HG02759 (cell line): ENCODE data around the gene ICOSLG.
"Not testable (repeated sequence)": the region's sequence is repeated elsewhere in the genome, so short reads cannot be mapped to it uniquely, and the experiment has no call there.

Experiments used
- ATAC-seq: cut with Tn5 transposase; IDR thresholded peaks from one replicate; pipeline ENCODE4 v1.9.1; 2021; ENCODE audit warnings: mild to moderate bottlenecking, moderate library complexity; ENCODE audit not compliant: unreplicated experiment

Gene ICOSLG

GRCh38 chr21:44227614-44228013 lies 13.1 kb downstream of the ICOSLG start:
- not testable (repeated sequence) for ATAC-seq

GRCh38 chr21:44225605-44226004 lies 15.1 kb downstream of the ICOSLG start:
- not testable (repeated sequence) for ATAC-seq

GRCh38 chr21:44223334-44223733 lies 17.4 kb downstream of the ICOSLG start:
- not testable (repeated sequence) for ATAC-seq

GRCh38 chr21:44220674-44221073 lies 20.1 kb downstream of the ICOSLG start:
- ATAC-seq = not testable (repeated sequence)

GRCh38 chr21:44218461-44218860 lies 22.3 kb downstream of the ICOSLG start:
- not testable (repeated sequence) for ATAC-seq

- ATAC-seq = not testable (repeated sequence)
Observed at GRCh38 chr21:44211978-44212377, 28.8 kb downstream of the ICOSLG start.

GRCh38 chr21:44211574-44211973 lies 29.2 kb downstream of the ICOSLG start:
- not testable (repeated sequence) for ATAC-seq

GRCh38 chr21:44207860-44208646 lies 32.7 kb downstream of the ICOSLG start:
- not testable (repeated sequence) for ATAC-seq

DNA sequence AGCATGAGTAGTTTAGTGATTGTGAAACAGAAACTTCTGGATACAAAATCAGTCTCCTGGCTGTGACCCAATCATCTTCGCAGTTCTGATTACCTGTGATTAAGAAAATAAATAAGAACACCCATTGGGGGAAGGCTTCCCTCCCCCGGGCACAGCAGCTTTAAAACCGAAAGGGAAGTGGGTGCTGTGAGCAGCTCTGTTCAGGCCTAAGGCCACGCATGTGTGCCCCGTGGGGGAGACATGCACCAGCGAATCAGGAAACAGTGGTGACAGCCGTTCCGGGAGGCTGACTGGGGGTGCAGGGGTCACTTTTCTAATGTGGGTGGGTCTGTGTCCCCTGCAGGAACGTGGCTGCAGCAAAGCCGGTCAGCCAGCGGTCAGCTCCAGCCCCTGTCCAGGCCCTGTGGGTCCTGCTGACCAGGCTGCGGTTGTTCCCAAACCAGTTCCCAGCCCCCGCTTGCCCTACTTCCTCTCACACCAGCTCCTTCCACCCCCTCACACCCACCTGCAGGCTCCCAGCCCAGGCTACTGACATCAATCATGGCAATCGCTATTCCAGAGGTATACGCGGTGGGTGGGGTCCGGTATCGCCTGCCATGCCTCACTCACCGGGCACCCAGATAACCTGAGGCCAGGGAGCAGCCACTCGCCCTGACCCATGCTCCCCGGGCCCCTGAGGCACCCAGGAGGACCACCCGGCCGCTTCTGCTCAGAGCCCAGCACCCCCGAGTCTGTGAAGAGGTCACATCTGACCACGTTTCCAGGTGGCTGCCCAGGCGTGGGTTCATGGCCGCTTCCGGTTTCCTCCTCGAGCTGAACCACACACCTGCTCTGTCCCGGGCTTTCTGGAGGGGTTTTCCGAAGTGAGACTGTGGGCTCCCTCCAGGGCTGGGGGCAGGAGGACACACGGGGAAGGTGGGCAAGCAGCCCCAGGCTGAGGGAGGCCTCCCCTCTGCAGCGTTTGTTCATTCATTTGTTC lies 33.8 kb downstream of the ICOSLG start:
- peak; percentile 69 for ATAC-seq

GRCh38 chr21:44206187-44206586 lies 34.6 kb downstream of the ICOSLG start:
- ATAC-seq = peak; percentile 6

DNA sequence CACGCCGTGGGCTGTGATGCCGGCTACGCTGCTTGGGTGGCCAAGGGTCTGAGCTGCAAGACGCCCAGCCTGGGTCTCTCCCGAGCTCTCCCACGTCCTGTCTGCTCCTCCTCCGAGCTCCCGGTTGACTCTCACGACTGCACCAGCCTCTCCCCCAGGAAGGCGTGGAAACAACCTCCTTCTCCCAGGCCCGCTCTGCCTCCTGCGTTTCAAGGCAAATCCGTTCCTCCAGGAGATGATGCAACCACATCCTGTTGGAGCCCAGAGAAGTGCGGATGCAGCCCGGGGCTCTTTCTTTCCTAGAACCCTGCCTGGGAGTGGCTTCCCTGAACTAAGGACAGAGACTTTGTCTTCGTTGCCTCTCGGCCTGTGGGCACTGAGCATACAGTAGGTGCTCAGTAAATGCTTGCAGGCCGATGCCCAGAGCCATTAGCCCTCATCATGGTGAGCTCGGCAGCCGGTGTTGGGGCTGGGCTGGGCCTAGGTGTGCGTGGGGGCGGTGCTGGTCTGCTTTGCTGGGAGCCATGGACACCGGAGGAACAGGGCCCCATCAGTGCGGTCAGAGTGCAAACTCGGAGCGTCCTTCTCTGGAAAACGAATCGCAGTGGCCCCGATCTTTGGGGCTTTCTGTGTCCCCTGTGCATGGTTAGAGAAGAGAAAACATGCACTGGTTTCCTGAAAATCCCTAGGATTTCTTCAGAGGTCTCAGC lies 38.0 kb downstream of the ICOSLG start:
- ATAC-seq = not testable (repeated sequence)

GRCh38 chr21:44199997-44200396 lies 40.7 kb downstream of the ICOSLG start:
- ATAC-seq = not testable (repeated sequence)

- no peak for ATAC-seq
Observed at GRCh38 chr21:44199448-44199847, 41.3 kb downstream of the ICOSLG start.

GRCh38 chr21:44197156-44197516 lies 43.6 kb downstream of the ICOSLG start:
- not testable (repeated sequence) for ATAC-seq

- ATAC-seq = not testable (repeated sequence)
Observed at GRCh38 chr21:44196212-44197155, 44.3 kb downstream of the ICOSLG start.

GRCh38 chr21:44194888-44195287 lies 45.9 kb downstream of the ICOSLG start:
- ATAC-seq = not testable (repeated sequence)

DNA sequence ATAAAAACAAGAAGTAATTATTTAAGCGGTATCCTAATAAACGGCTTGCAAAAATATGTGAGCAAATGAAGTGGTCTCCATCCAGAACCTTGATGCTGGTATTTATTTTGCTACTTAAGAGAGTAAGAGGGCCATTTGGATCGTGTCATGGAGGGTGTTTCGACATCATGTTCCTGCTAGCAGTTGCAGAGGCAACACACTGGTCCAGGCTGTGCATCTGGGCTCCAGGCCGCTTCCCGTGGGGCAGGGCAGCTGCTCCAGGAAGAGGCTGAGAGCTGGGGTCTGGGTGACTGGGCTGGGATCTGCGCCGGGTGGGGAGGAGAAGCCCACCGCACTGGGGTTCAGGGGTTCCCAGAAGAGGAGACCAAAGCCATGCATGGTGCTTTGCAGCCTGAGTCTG lies 46.3 kb downstream of the ICOSLG start:
- ATAC-seq = not testable (repeated sequence)

DNA sequence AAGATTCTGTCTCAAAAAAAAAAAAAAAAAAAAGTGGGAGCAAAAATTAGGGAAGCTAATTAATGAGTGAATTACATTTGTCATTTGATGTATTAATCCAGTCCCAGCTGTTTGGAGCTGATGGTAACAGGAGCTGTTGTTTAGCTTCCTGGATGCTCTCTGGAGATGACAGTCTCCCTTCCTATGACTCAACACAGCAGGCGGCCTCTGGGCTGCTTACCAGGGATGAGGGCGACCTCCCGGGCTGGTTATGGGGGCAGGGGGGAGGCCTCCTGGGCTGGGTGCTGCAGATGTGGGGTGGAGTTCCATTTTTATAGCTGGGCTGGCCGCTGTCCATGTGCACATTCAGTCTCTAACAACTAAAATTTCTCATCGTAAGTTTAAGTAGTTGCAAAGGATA lies 47.6 kb downstream of the ICOSLG start:
- not testable (repeated sequence) for ATAC-seq

DNA sequence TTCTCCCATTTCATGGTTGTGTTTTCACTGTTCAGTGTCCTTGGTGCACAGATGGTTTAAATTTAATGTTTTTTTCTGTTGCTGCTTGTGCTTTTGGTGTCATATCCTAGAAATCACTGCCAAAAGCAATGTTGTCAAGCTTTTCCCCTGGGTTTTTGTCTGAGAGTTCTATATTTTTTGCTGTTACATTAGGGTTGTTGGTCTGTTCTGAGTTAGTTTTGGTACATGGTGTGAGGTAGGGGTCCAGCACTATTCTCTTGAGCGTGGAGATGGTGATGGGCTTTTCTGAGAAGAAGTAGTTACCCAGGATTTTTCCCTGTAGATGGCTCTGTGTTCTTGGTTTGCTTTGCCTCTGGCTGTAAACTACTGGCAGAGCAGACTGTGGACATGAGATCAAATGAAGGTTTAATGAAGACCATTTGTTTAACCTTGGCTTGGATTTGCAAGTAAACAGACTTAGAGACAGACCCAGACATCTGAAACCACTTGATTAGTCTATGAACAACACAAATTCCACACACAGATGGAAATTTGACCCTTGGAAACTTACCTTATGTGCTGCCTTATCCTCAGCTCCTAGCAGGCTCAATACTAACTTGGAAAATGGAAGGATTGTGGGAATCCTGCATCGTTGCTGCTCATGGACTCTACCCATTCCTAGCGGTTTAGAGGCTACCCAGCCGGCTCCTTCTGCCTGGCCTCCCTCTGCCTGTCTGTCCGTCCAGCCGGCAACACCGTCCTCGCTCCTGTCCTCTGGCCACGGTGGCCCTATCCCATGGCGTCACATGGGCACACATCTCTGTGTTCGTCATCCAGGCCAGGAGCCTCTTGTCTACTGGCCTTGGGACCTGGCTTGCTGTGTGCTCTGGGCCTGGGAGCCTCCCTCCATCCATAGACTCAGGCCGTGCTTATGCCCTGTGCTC lies 50.1 kb downstream of the ICOSLG start:
- ATAC-seq = not testable (repeated sequence)
